ENCODE measurements around the gene CDC20. TPM values are rescaled to one million over a fixed set of nuclear protein-coding genes. Genes with fewer than 3 reads are reported as not detected.

The CDC20 gene
- total and polyA plus RNA-seq, 12 donors, result 0.32 to 12.8 (median 2.3) TPM

DNA sequence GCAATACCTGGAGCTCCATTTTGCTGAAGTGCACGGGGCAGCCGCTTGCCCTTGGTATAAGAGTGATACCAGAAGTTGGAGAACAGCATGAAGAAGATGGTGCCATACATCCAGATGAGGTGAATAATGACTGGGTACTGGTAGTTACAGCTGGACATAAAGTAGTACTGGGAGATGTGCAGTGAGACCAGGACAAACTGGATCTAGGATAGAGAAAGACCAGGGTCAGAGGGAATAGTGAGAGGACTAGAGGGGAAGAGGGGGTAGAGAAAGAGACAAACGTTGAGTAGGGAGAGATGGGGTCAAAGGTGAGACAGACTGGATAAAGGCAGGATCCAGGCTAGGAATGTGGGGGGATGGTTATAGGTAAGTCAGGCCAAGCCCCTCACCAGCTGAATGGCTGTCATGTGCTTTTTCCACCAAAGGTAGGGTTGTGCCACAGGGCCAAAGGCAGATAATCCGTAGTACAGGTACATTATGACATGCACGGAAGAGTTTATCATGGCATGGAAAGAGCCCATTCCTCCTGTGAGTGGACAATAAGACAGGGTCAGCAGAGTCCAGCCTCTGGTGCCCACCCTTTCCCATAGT is 5.2 kb downstream of the CDC20 start:
- 75 to 79% (median 77%) methylated on average over 5 of the region's 5 CpGs for WGBS, 4 donors
- Histone ChIP-seq H3K36me3 (replicated peaks in 1 of 2) (peaks cover 0 to 43% of the 10 kb centered on the region in 2 donors), H3K4me1 (replicated peaks in 1 of 2) (peaks cover 18 to 25% of the 10 kb centered on the region in 2 donors), H3K27ac (no peak overlapping the region), H3K9me3 (replicated peaks in 1 of 3) (no peaks in the 10 kb centered on the region), H3K4me3 (no peak overlapping the region), H3K27me3 (no peaks in the 10 kb centered on the region)
- TF ChIP-seq, protein P1, sequence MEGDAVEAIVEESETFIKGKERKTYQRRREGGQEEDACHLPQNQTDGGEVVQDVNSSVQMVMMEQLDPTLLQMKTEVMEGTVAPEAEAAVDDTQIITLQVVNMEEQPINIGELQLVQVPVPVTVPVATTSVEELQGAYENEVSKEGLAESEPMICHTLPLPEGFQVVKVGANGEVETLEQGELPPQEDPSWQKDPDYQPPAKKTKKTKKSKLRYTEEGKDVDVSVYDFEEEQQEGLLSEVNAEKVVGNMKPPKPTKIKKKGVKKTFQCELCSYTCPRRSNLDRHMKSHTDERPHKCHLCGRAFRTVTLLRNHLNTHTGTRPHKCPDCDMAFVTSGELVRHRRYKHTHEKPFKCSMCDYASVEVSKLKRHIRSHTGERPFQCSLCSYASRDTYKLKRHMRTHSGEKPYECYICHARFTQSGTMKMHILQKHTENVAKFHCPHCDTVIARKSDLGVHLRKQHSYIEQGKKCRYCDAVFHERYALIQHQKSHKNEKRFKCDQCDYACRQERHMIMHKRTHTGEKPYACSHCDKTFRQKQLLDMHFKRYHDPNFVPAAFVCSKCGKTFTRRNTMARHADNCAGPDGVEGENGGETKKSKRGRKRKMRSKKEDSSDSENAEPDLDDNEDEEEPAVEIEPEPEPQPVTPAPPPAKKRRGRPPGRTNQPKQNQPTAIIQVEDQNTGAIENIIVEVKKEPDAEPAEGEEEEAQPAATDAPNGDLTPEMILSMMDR (IDR thresholded peaks at IDR 0.05), result no peak
- TF ChIP-seq POLR2A (IDR thresholded peaks at IDR 0.05), result no peak
- DNase-seq, result no peak
- intact Hi-C loops (cut with DNase I), result no loop called here

DNA sequence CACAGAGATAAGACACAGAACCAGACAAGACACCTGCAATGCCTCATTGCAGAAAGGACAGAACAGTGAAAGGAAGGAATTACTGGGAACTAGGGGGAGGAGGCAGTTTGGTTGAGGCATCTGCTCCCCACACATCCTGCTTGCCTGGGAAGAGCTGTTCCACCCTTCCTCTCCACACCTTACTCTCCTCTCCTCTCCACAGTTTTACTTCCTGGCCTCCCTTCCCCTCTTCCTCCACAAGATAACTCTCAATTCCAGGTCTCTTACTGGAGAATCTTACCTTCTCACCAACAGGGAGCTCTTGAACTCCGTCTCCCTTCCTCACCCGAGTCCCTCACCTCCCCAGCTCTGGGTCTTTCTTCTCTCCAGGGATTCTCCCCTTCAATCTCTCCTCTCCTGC is 6.9 kb downstream of the CDC20 start:
- Histone ChIP-seq H3K27me3 (no peaks in the 10 kb centered on the region), H3K9me3 (replicated peaks in 1 of 3) (no peaks in the 10 kb centered on the region), H3K4me1 (replicated peaks in 1 of 2) (peaks cover 15 to 22% of the 10 kb centered on the region in 2 donors), H3K27ac (no peak overlapping the region), H3K4me3 (no peak overlapping the region), H3K36me3 (replicated peaks in 1 of 2) (peaks cover 0 to 43% of the 10 kb centered on the region in 2 donors)
- WGBS, 4 donors, result 88 to 93% (median 88%) methylated on average over 2 of the region's 2 CpGs
- DNase-seq, result no peak
- intact Hi-C loops (cut with DNase I), result no loop called here
- no peak for TF ChIP-seq POLR2A (IDR thresholded peaks at IDR 0.05)
- TF ChIP-seq, protein P1 (IDR thresholded peaks at IDR 0.05), result no peak

GRCh38 chr1:43366179-43366578 is 7.4 kb downstream of the CDC20 start:
- Histone ChIP-seq H3K4me3 (no peak overlapping the region), H3K9me3 (replicated peaks in 1 of 3) (no peaks in the 10 kb centered on the region), H3K4me1 (replicated peaks in 1 of 2) (peaks cover 15 to 22% of the 10 kb centered on the region in 2 donors), H3K36me3 (replicated peaks in 1 of 2) (peaks cover 0 to 43% of the 10 kb centered on the region in 2 donors), H3K27me3 (no peaks in the 10 kb centered on the region), H3K27ac (peak overlapping the region in 3 of 5 donors; percentile 38 to 93 (median 91))
- 74 to 86% (median 78%) methylated on average over 4 to 11 of the region's 11 CpGs for WGBS, 4 donors
- intact Hi-C loops (cut with DNase I), result no loop called here
- TF ChIP-seq POLR2A (IDR thresholded peaks at IDR 0.05), result no peak
- TF ChIP-seq, protein P1 (IDR thresholded peaks at IDR 0.05), result no peak
- DNase-seq, result peak in 1 of 7 donors; percentile 51

DNA sequence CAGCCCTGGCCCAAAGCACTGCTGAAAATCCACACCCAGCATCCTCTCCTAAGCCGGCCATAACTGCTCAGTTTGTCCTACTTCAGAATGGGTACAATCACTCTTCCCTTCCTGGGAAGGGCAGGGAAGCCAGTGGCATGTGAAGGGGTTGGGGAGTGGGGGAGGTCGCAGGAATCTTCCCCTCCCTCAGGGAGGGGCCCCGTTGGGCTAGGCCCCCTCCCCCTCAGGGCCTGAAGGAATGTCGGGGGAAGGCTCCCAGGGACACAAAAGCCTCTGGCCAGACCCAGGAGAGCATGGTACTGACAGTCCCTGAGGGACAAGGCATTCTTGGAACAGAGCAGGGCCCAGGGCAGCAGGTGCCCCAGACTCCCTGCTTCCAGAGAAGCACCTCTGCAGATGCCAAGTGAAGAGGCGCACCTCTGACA is 7.8 kb downstream of the CDC20 start:
- no peak for TF ChIP-seq POLR2A (IDR thresholded peaks at IDR 0.05)
- TF ChIP-seq, protein P1 (IDR thresholded peaks at IDR 0.05), result no peak
- peak in 1 of 7 donors; percentile 53 for DNase-seq
- Histone ChIP-seq H3K4me1 (replicated peaks in 1 of 2) (peaks cover 15 to 22% of the 10 kb centered on the region in 2 donors), H3K27me3 (no peaks in the 10 kb centered on the region), H3K36me3 (replicated peaks in 1 of 2) (peaks cover 0 to 38% of the 10 kb centered on the region in 2 donors), H3K9me3 (replicated peaks in 1 of 3) (no peaks in the 10 kb centered on the region), H3K4me3 (peak overlapping the region; percentile 45 to 94 (median 54)), H3K27ac (peak overlapping the region in 3 of 5 donors; percentile 38 to 93 (median 91))
- intact Hi-C loops (cut with DNase I), result no loop called here
- WGBS, 4 donors, result 10 to 64% (median 25%) methylated on average over 2 to 5 of the region's 5 CpGs

All from adrenal gland (tissue), 12 donors.